H1 (cell line): ENCODE results near the gene RAB22A. TPM values are rescaled to one million over a fixed set of nuclear protein-coding genes. Genes with fewer than 3 reads are reported as not detected.

Experiments used
- HDAC6 ChIP-seq: IDR thresholded peaks from one replicate; pipeline ENCODE4 v1.7.1; 2012; ENCODE audit warnings: low read depth, mild to moderate bottlenecking, inconsistent platforms, low read length, moderate library complexity
- RFX5 ChIP-seq: IDR thresholded peaks from 2 replicates; pipeline ENCODE4 v1.6.1; 2011; ENCODE audit warnings: low read depth, low read length, improper control_type of control experiment, borderline replicate concordance
- RNF2 ChIP-seq: fragments of 200-900, 300-1000 bp; sonication (generic); IDR thresholded peaks from 2 replicates; pipeline ENCODE4 v1.7.1; 2016; ENCODE audit warnings: borderline replicate concordance, low read depth, mild to moderate bottlenecking, antibody characterized with exemption, low read length; ENCODE audit not compliant: poor library complexity, severe bottlenecking; ENCODE audit errors: missing control alignments
- polyA plus RNA-seq, 7 experiments: library from polyadenylated mRNA; depleted of rRNA in 3 of 7; stranded (reverse) in 5 of 7; unstranded in 2 of 7; fragments of >200 nt in 5 of 7; fragments of 200-250 nt in 2 of 7; gene quantifications; 1 replicate in 5 of 7; 2 replicates in 1 of 7; 4 replicates in 1 of 7; pipeline versions ENCODE4 v1.2.1 to v1.2.3, GENCODE V29; 2011 to 2013; ENCODE audit warnings: missing spikeins in 2 of 7, mixed read lengths in 2 of 7
- total RNA-seq: library from RNA; stranded (reverse); fragmentation: NEBNext Ultra II Directional; extraction: Animal tissue kit (Norgen Biotek cat#: 25700); gene quantifications from 2 replicates; pipeline ENCODE4 v1.2.1, GENCODE V29; 2021
- TF ChIP-seq, protein P1 (sequence below), 3 experiments: IDR thresholded peaks; 1 replicate in 2 of 3; 2 replicates in 1 of 3; pipeline versions ENCODE4 v1.5.1 to v1.6.1; 2011; ENCODE audit warnings: low read length in 3 of 3, mild to moderate bottlenecking in 3 of 3, inconsistent platforms in 2 of 3, low read depth in 1 of 3, moderate library complexity in 1 of 3; ENCODE audit not compliant: insufficient read depth in 1 of 3; ENCODE audit errors: control extremely low read depth in 1 of 3

RAB22A gene
- total and polyA plus RNA-seq, 2 of the 8 experiments (the other 6 are each of a cell fraction or from before 2014, with no cell fraction given), result 3.1 to 6.6 TPM

DNA sequence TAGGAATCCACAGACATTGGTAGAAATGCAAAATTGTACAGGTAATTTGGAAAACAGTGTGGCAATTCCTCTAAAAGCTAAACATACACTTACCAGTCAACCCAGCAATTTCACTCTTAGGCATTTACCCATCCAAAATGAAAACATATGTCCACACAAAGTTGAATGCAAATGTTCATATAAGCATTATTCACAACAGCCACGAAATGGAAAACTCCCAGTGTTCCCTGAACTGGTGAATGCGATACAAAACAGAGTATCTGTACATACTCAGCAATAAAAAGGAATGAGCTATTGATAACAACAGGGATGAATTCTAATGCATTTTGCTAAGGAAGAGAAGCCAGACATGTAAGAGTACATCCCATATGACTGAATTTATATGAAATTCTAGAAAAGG lies 32.4 kb upstream of the RAB22A start (continued):
- TF ChIP-seq, protein P1, sequence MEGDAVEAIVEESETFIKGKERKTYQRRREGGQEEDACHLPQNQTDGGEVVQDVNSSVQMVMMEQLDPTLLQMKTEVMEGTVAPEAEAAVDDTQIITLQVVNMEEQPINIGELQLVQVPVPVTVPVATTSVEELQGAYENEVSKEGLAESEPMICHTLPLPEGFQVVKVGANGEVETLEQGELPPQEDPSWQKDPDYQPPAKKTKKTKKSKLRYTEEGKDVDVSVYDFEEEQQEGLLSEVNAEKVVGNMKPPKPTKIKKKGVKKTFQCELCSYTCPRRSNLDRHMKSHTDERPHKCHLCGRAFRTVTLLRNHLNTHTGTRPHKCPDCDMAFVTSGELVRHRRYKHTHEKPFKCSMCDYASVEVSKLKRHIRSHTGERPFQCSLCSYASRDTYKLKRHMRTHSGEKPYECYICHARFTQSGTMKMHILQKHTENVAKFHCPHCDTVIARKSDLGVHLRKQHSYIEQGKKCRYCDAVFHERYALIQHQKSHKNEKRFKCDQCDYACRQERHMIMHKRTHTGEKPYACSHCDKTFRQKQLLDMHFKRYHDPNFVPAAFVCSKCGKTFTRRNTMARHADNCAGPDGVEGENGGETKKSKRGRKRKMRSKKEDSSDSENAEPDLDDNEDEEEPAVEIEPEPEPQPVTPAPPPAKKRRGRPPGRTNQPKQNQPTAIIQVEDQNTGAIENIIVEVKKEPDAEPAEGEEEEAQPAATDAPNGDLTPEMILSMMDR (IDR thresholded peaks at IDR 0.05; ENCODE audit: control extremely low read depth in 1 of 3, insufficient read depth in 1 of 3, low read depth in 1 of 3, low read length in 3 of 3), result no peak
- TF ChIP-seq RFX5, result no peak
- no peak for TF ChIP-seq HDAC6
- no peak for TF ChIP-seq RNF2
